T-helper 22 cell (primary cell): ENCODE results near the gene PRMT7.
A peak's percentile ranks its signal among the peaks of the same experiment; 100 is the strongest.

Experiments
- DNase-seq: peaks from one replicate; pipeline ENCODE4 v3.0.0-alpha.2; 2020; ENCODE audit warnings: low read depth

PRMT7 gene

DNA sequence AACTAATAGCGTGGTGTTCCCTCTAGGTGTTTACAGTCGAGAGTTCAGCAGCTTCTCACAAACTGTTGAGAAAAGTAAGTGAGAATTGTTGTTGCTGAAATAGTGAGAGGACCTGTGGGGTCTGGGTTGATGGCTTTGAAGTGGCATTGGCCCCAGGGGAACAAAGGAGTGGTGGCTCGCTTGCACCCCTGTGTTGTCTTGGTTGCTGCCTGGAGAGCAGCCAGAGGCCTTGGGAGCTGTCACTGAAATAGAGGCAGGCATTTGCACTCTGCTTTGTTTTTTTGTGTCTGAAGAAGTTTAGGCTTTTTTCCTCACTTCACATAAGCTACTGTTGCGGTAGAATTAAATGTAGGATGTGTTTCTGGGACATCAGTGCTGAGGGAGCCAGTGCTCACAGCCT, 36.8 kb downstream of the PRMT7 start:
- DNase-seq: no peak

DNA sequence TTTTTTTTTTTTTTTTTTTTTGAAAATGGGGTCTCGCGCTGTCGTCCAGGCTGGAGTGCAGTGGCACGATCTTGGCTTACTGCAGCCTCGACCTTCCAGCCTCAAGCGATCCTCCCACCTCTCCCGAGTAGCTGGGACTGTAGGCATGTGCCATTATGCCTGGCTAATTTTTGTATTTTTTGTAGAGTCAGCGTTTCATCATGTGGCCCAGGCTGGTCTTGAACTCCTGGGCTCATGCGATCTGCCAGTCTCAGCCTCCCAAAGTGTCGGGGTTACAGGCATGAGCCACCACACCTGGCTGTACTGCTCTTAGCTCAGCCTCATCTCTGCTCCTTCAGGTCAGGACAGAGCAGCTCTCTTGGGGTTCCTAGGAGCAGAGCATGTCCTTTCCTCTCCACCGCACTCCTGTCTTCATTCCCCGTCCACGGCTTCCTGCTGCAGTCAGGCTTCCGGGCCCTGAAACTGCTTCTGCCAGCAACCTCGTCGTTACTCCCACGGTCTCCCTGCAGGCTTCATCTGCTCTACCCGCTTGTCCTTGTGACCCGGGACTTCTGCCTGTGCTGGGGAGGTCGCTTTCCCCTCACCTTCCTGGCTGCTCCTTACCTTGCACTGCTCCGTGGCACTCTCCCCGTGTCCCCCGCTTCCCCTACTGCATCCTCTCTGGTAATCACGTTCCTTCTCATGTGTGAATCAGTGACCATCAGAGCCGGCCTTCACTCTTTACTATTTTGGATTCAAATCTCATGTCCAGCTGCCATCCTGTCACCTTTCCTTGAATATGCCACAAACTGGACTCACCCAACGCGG, 38.0 kb downstream of the PRMT7 start:
- DNase-seq: no peak

DNA sequence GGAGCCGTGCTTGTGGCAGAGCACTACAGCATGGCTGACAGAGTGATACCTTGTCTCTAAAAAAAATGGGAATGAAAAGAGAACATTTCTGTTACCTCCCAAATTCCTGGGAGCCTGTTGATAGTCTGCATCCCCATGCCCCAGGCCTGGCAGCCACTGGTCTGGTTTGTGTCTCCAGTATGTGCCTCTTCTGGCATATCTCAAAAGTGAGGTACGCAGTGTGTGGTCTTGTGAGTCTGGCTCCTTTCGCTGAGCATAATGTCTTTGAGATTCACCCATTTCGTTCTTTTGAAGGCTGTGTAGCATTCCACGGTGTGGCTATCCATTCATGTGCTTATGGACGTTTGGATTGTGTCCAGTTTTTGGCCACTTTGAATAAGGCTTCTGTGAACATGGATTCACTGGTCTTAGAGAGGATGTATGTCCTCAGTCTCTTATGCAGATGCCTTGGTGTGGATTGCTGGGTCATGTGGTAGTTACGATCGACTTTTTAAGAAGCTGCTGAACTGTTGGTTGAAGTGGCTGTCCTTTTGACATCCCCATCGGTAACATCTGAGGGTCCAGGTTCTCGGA, 39.1 kb downstream of the PRMT7 start:
- DNase-seq: no peak

DNA sequence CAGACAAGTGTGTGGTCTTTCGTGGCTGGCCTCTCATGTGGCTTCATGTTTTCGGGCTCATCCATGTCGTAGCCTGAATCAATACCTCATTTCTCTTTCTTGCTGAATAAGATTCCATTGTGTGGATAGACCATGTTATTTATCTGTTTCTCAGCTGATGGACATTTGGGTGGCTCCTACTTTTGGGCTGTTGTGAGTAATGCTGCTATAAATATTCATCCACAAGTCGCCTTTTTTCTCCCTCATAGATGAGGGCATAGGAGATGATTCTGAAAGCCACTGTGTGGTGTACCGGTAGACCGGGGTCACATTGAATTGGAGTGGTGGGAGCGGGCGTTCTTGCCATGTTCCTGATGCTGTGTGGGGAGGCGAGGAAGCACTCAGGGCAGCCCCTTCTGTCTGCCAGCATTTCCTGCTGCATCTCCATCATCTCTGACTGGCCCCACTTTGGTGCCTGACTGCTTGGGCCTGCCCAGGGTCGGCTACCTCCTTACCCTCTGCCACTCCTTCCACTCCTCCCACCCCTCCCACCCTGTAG, 40.1 kb downstream of the PRMT7 start:
- no peak for DNase-seq

DNA sequence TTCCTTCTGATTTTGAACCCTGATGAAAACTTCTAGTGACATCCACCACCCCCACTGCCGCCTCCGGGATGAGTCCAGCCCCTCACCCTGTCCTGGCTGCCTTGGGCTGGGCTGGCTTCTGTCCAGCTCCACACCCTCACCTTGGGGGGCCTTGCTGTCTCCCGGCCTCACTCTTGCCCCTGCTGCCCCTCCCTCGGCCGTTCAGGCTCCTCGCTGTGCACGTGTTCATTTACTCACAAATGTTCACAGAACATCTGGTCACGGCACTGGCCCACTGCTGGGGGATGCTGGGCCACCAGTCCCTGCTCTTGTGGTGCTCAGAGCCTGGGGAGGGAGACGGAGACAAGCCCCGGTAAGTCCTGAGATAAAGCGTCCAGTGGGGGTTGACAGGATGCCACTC, 40.6 kb downstream of the PRMT7 start:
- no peak for DNase-seq

DNA sequence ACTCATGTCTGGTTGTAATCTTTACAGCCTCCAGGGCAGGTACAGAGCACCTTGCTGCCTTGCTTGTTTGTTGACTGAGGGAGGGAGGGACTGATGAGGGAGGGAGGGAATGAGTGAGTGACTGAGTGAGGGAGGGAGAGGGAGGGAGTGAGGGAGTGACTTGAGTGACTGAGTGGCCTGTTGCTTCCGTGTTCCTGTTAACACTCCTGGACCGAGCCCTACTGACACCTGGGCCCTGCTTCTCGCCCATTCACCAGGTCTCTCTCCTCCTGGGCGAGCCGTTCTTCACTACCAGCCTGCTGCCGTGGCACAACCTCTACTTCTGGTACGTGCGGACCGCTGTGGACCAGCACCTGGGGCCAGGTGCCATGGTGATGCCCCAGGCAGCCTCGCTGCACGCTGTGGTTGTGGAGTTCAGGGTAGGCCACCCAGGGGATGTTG, 41.2 kb downstream of the PRMT7 start:
- DNase-seq: no peak

DNA sequence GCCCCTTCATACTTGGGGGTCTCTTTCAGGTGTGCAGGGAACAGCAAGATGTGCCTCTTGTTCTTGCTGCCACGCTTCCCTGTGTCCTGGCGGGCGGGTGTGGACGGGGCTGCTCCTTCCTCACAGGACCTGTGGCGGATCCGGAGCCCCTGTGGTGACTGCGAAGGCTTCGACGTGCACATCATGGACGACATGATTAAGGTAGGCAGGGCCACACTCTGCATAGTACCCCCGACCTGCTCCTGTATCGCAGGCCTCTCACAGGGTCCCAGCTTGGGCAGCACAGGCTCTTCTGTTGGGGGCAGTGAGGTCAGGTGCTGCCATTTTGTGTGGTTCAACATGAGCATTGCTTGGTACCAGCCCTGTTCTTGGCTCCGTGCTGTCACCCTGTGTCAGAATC, 42.5 kb downstream of the PRMT7 start:
- no peak for DNase-seq

DNA sequence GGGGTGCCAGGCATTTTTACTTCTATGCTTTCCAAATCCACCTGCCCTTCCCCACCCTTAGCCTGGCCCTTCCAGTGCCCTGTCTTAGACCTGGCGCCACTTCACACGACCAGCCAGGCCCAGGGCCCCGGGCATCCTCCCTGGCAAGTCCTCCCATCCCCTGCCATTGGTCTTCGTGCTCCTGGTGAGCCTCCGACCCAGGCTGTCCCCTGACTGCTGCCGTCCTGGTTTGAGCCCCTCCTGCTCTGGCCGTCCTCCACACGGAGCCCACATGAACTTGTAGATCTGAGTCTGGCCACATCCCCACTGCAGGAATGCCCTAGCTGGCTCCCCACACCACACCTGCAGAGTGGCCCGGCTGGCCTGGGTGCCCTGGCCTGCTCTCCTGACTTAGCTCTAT, 44.0 kb downstream of the PRMT7 start:
- DNase-seq: no peak

DNA sequence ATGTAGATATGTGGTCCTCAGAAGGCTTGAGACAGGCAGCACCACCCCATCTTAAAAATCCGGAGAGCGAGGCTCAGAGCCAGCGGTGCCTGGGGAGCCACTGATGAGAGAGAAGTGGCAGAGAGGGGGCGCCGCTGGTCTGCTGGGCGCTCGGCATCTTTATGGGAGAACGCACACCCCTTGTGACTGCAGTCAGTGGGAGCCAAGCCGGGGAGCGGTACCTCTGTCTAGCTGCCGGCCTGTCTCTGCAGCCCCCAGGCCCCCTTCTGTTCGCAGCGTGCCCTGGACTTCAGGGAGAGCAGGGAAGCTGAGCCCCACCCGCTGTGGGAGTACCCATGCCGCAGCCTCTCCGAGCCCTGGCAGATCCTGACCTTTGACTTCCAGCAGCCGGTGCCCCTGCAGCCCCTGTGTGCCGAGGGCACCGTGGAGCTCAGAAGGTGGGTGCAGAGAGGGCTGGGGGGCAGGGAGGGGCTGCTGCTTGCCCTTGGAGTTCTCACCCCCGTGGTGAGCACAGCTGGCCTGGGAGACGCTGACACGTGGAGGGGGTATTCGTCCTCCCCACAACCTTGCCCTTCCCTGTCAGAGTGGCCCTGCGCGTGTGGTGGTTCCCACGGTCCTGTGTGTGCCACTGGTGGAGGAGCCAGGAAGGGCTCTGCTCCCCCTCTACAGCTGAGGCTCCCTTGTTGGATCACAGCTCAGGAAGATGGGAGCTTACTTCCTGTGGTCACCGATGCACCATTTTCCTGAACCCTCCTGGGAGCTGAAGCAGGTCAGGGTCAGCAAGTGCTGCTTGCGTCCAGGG, 44.8 kb downstream of the PRMT7 start:
- DNase-seq: no peak

DNA sequence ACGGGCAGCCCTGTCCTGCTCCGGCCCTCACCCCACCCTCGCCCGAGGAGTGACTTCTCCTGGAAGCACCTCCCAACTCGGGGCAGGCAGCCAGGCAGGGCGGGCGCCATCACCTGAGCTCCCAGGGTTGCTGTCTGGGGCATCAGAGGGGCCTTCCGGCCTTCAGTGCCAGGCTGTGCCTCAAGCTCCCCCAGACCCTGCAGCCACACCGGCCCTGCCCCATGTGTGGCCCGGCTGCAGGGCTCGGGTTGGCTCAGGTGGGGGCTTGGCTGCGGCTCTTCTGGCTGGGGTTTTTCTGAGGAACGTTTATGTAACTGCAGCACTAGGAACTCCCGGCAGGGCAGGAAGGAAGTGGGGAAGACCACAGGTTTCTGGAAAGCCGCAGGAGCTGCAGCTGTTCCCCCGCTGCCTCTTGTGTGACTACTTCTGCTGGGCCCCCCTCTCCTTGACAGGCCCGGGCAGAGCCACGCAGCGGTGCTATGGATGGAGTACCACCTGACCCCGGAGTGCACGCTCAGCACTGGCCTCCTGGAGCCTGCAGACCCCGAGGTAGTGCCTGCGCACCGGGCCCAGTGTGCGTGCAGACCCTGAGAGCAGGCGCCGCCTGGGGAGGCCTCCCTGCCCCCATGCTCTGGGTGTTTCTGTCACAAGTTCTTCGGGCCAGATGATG, 45.6 kb downstream of the PRMT7 start:
- DNase-seq: peak; percentile 67

DNA sequence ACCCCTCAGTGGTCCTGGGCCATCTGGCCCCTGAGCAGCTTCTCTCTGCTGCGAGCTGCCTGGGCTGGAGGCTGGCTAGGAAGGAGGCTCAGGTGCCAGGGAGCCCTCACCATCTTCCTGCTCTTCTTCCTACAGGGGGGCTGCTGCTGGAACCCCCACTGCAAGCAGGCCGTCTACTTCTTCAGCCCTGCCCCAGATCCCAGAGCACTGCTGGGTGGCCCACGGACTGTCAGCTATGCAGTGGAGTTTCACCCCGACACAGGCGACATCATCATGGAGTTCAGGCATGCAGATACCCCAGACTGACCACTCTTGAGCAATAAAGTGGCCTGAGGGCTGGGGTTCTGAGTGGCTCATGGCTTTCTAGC, 46.1 kb downstream of the PRMT7 start:
- no peak for DNase-seq

DNA sequence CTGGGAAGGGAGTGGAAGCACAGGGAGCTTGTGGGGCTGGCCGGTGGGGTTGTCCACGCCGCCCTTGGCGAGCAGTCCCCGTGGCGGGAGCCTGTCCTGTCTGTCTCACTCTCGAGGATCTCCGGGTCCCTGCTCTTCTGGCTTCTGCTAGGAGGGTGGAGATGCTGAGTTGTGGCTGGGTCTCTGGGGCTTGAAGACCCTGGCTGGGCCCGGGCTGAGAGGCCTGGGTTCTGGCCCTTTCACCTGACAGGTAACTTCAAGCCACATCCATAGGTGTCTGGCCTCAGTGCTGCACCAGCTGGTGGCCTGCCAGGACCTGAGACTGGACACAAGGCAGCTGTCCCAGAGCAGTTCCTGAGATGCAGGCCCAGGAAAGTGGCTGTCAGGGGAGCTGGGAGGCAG, 46.7 kb downstream of the PRMT7 start:
- no peak for DNase-seq

DNA sequence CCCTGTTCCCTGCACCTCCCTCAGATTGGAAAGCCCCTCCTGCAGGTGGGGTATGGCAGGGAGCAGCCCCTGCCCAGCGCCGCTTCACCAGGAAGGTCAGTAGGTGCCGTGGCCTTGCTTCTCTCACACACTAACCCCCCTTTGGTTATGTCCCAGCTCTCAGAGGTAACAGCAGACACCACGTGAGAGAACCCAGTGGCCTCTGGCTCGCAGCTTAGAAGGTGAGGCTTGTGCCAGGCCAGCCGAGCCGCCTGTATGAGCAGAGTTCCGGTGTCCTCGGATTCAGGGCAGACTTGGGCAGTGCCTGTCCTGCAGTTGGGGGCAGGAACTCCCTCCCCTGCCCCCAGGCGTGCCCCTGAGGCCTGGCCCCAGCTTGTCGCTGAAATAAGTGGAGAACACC, 47.1 kb downstream of the PRMT7 start:
- no peak for DNase-seq

DNA sequence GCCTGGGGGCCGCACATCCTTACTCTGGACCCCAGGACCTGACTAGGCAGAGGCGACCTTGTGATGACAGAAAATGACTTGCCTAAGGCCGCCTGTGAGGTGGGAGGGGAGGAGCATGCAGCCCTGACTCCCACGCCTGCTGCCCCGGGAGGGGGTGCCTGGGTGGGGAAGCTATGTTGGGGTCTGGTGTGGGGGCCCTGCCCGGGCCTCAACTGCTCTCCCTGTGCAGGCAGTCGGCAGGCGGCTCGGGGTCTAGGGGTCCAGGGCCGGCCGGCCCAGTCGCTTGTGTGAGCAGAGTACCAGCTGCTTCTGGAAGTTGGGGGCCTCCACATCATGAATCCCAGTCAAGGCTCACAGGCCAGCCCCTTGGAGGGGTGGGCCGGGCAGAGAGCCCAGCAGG, 48.1 kb downstream of the PRMT7 start:
- no peak for DNase-seq

DNA sequence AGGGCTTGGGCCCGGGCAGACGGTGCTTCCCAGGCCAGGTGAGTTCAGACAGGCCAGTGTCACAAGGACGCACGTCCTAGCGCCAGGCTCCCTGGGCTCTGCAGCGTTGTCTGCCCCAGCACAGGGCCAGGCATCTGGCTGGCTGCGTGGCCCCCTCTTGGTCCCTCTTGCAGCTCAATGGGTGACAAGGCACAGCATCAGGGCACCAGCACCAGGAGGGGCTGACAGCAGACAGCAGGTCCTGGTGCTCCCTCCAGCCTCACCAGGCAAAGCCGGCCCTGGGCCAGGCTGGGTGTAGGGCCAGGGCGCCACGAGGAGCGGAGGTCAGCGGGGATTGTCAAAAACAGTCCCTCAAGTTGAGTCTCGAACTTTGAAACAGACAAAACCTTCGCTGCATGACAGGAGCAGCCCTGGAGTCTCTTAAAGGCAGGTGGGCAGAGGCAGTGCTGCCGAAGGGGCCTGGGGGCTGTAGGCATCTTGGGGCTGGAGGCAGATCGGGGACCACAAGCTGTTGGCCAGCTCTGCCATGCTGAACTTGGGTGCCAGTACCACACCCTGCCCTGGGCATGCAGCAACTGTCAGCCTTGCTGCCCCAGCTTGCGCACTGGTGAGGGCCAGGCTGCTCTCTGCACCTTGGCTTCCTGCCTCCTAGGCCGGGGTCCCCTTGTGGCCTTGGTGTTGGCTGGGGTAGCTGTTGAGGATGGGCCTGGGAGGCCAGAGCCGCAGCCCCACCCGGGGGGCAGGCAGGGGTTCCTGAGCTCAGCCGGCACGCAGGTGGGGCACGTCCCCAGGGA, 48.8 kb downstream of the PRMT7 start:
- no peak for DNase-seq

DNA sequence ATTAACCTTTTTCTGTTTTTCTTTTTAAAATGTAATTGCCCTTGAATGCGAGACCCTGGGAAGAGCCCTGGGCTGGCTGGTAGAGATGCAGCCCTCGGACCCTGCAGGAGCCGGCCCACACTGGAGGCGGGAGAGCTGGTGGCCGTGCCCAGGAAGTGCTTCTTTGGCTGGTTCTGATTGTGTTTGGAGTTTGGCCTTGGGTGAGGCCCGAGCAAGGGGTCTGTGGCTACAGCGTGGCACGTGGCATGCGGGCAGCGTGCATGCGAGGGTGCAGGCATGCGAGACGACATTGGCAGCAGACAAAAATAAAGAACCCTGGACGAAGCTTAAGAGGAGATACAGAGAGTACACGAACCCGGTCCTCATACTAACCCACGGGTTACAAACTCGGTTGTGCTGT, 49.7 kb downstream of the PRMT7 start:
- no peak for DNase-seq

DNA sequence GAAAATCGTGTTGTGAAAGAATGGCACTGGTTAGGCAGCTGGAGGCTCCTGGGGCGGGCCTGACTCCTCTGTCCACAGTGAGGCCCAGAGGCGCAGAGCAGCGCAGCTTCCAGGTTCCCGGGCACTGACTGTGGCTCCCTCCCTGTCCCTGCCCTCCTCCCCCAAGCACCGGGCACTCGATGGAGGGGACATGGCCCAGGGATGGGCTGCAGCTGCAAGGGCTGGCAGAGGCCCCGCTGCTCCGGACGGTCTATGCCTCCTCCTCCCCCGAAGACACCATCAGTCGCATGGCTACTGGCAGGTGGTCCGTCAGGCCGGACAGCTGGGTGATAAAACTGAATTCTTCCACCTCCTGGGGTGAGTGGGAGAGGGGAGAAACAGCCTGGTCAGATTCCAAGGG, 50.1 kb downstream of the PRMT7 start:
- DNase-seq: no peak

DNA sequence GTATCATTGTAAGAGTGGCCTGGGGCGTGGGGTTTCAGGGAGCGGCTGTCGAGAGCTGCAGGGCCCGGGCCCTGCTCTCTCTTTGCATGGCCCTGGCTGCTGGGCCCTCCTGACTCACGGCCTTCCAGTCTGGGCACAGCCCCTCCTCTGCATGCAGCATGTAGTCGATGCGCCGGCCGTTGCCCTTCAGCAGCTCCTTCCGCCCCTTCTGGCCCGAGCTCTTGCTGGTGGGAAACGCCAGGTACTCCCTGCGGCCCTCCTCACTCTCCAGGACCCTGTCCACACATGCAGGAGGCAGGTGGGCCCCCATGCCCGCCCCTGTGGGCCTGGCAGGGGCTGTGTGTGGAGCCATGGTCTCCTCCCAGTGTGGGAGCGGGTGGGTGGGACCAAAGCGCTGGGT, 50.7 kb downstream of the PRMT7 start:
- no peak for DNase-seq

DNA sequence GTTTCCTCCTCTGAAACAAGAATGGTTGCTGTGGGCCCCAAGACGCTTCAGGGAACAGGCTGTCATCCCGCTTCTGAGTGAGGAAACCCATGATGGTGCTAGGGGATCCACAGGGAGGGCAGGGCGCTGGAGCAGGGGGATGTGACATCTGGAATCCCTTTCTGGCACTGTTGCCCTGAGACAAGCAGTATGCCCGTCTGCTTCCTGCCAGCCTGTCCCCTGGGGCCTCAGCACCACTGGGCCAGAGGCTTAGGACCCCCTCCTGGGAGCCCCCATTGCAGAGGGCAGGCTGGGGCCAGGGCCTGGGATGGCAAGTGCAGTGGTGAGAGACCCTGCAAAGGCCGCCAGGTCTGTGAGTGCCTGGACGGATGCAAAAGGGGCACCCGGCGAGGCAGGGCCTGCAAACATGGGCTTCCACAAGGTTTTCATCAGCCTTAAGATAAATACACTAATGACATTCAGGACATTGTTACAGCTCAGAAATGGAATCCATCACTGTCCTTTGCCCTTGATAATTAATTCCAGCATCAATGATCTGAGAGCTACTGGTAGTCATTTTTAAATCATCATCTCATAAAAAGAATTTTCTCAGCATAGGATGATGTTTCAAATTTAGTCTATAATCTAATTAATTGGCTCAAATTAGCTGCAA, 51.6 kb downstream of the PRMT7 start:
- DNase-seq: no peak

DNA sequence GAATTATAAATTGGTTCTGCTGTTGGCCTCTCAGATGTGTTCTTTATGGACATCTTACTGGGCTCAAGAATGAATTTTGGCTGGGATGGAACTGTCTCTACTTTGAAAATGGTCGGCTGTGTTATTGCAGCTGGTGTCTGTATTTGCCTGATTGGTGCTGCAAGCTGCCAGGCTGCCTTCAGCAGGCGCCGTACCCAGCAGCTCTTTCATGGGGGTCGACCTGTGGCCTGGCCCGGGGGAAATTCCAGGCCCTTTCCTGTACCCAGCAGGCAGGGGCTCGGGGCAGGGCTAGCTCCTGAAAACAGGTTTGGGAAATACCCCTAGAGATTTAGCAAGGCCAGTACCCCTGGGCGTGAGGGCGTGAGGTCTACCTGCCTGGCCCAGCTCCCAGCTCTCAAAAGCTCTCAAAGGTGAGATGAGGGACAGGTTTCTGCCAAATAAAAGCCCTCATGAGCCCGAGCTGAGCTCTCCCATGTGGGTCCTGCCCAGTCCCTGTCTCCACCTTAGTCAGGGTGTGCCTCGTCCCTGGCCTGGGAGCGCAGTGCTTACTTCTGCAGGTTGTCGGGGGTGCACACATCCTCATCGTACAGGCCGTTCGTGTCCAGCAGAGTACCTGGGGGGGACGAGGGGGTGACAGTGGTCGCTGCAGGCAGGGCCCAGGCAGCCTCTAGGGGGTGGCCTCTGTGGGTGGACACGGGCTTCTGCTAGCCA, 52.3 kb downstream of the PRMT7 start:
- no peak for DNase-seq
